ENCODE results near the gene NLRP3.

DNA sequence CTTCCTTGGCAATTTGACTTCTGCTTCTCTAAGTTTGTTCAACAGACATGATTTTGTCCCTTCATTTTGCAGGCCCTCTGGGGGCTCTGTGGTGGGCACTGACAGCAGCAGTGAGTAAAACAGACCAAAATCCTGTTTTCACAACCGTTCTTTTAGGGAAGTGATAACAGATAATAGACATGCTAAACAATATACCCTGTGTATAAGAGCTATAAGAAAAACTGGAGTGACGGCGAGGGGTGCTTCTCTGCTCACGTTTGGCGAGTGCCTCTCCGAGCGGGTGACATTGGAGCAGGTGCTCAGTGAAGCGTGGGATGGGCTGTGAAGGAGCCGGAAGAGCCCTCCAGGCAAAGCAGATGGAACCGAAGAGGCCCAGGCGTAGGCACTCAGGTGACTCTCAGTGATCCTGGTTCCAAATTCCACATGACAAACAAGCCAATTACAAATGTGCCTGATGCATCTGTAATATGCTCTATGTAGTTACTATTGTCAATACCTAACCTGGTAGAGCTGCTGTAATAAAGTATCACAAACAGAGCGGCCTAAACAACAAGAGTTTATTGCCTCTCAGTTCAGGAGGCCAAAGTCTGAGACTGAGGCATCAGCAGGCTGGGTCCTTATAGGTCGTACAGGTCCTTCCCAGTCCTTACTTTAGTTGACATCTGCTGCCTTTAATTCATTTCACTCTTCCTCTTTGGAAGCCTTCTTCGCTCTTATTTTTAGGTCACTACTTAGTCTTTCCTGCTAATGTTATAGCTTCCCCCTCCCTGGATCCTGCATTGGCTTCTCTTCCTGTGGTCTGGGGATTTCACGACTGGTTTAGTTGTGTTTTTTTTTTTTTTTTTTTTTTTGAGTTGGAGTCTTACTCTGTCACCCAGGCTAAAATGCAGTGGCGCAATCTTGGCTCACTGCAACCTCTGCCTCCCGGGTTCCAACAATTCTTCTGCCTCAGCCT lies 21.9 kb downstream of the NLRP3 start:
- TF ChIP-seq FOXM1 (IDR thresholded peaks at IDR 0.05; ENCODE audit: borderline replicate concordance, low read depth), result no peak
- no peak for TF ChIP-seq RAD21 (IDR thresholded peaks at IDR 0.05; ENCODE audit: low read depth)
- no peak for TF ChIP-seq CEBPB (IDR thresholded peaks at IDR 0.05)
- TF ChIP-seq EGR1 (IDR thresholded peaks at IDR 0.05), result no peak
- TF ChIP-seq, protein P1, sequence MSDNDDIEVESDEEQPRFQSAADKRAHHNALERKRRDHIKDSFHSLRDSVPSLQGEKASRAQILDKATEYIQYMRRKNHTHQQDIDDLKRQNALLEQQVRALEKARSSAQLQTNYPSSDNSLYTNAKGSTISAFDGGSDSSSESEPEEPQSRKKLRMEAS (IDR thresholded peaks at IDR 0.05), result no peak
- TF ChIP-seq, protein P2, sequence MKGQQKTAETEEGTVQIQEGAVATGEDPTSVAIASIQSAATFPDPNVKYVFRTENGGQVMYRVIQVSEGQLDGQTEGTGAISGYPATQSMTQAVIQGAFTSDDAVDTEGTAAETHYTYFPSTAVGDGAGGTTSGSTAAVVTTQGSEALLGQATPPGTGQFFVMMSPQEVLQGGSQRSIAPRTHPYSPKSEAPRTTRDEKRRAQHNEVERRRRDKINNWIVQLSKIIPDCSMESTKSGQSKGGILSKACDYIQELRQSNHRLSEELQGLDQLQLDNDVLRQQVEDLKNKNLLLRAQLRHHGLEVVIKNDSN (IDR thresholded peaks at IDR 0.05), result no peak
- TF ChIP-seq TEAD4 (IDR thresholded peaks at IDR 0.05), result no peak
- TF ChIP-seq CREB1 (IDR thresholded peaks at IDR 0.05; ENCODE audit: low read depth), result no peak
- TF ChIP-seq TCF12 (IDR thresholded peaks at IDR 0.05; ENCODE audit: low read depth), result no peak
- TF ChIP-seq, protein P3, sequence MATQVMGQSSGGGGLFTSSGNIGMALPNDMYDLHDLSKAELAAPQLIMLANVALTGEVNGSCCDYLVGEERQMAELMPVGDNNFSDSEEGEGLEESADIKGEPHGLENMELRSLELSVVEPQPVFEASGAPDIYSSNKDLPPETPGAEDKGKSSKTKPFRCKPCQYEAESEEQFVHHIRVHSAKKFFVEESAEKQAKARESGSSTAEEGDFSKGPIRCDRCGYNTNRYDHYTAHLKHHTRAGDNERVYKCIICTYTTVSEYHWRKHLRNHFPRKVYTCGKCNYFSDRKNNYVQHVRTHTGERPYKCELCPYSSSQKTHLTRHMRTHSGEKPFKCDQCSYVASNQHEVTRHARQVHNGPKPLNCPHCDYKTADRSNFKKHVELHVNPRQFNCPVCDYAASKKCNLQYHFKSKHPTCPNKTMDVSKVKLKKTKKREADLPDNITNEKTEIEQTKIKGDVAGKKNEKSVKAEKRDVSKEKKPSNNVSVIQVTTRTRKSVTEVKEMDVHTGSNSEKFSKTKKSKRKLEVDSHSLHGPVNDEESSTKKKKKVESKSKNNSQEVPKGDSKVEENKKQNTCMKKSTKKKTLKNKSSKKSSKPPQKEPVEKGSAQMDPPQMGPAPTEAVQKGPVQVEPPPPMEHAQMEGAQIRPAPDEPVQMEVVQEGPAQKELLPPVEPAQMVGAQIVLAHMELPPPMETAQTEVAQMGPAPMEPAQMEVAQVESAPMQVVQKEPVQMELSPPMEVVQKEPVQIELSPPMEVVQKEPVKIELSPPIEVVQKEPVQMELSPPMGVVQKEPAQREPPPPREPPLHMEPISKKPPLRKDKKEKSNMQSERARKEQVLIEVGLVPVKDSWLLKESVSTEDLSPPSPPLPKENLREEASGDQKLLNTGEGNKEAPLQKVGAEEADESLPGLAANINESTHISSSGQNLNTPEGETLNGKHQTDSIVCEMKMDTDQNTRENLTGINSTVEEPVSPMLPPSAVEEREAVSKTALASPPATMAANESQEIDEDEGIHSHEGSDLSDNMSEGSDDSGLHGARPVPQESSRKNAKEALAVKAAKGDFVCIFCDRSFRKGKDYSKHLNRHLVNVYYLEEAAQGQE (IDR thresholded peaks at IDR 0.05; ENCODE audit: low read depth), result no peak

Data from Ishikawa (cell line).